22Rv1 (cell line): ENCODE results near the gene TFPI.

Source experiments
- ZFX ChIP-seq: fragments of 450-650 bp; IDR thresholded peaks from 2 replicates; pipeline ENCODE4 v1.6.1; 2017; ENCODE audit warnings: antibody characterized with exemption, borderline replicate concordance
- TF ChIP-seq, protein P1 (sequence below): fragments of 450-650 bp; IDR thresholded peaks from 2 replicates; pipeline ENCODE4 v1.5.1; 2017; ENCODE audit warnings: mild to moderate bottlenecking

DNA sequence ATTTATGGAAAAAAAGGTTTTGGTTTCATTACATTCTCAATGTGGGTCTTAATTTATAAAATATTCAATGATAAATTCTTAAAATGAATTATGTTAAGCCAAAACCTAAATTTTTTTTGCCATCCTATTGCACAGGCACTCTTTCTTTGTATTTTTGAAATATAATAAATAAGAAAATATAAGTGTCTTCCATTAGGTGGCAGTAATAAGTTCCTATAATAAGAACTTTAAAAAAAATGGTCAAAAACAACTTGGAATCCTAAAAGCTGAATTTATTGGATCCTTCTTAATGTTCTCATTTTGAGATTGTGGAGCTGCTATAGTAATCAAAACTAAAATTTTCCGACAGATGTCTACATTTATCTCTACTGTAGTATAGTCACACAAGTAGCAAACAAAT is 111.9 kb downstream of the TFPI start:
- no peak for TF ChIP-seq ZFX
- TF ChIP-seq, protein P1, sequence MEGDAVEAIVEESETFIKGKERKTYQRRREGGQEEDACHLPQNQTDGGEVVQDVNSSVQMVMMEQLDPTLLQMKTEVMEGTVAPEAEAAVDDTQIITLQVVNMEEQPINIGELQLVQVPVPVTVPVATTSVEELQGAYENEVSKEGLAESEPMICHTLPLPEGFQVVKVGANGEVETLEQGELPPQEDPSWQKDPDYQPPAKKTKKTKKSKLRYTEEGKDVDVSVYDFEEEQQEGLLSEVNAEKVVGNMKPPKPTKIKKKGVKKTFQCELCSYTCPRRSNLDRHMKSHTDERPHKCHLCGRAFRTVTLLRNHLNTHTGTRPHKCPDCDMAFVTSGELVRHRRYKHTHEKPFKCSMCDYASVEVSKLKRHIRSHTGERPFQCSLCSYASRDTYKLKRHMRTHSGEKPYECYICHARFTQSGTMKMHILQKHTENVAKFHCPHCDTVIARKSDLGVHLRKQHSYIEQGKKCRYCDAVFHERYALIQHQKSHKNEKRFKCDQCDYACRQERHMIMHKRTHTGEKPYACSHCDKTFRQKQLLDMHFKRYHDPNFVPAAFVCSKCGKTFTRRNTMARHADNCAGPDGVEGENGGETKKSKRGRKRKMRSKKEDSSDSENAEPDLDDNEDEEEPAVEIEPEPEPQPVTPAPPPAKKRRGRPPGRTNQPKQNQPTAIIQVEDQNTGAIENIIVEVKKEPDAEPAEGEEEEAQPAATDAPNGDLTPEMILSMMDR, result peak; percentile 14; the same call in 1 of the 2 replicates
